Measurements from ENCODE around the gene TUBGCP3.

- TF ChIP-seq CTCF (IDR thresholded peaks at IDR 0.05; ENCODE audit: poor library complexity, severe bottlenecking) (no peak), EZH2 (IDR thresholded peaks at IDR 0.05; ENCODE audit: borderline replicate concordance, insufficient read depth, low read length, poor library complexity, severe bottlenecking) (no peak), MXI1 (conservative IDR thresholded peaks at IDR 0.05; ENCODE audit: poor library complexity, severe bottlenecking) (no peak), POLR2AphosphoS5 (IDR thresholded peaks at IDR 0.05) (no peak), EP300 (conservative IDR thresholded peaks at IDR 0.05; ENCODE audit: poor library complexity, severe bottlenecking) (no peak), REST (IDR thresholded peaks at IDR 0.05; ENCODE audit: borderline replicate concordance) (no peak), RAD21 (conservative IDR thresholded peaks at IDR 0.05) (no peak), TAF1 (IDR thresholded peaks at IDR 0.05; ENCODE audit: low read depth) (no peak)
These were observed 101.4 kb downstream of the TUBGCP3 start for GRCh38 chr13:112486386-112487126.
